ENCODE data around the gene ITM2B. TPM values are rescaled to one million over a fixed set of nuclear protein-coding genes. Genes with fewer than 3 reads are reported as not detected.

ITM2B gene
- total RNA-seq, 1 experiment from 2014 or later: 105 TPM

DNA sequence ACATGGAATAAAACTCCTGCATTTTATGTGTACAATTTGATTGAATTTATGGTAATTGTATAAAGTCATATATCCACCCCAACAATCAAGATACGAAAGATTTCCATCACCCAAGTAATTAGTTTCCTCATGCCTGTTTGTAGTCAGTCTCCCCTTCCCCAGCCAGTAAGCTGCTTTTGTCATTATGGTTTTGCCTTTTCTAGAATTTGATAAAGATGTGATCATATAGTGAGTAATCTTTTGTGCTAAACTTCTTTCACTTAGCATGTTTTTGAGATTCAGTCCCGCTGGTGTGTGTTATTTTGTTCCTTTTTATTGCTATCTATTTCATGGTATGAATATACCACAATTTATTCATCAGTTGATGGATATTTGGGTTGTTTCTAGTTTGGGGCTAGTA is 16.0 kb downstream of the ITM2B start:
- no peak overlapping the region for H3K9ac ChIP-seq (ENCODE audit: low read length)
- POLR2A ChIA-PET (ENCODE audit: unreplicated experiment): no interaction called here
- no peaks in the 10 kb centered on the region for H3K27me3 ChIP-seq (ENCODE audit: low read length)
- CTCF ChIA-PET: no interaction called here
- H3K79me2 ChIP-seq (ENCODE audit: low read length): no peaks in the 10 kb centered on the region
- H3K9me3 ChIP-seq (ENCODE audit: low read length): no peaks in the 10 kb centered on the region
- no peak overlapping the region for H2AFZ ChIP-seq (ENCODE audit: low read length)
- H3K4me3 ChIP-seq (ENCODE audit: low read length): no peak overlapping the region
- intact Hi-C loops (cut with micrococcal nuclease): no loop called here
- no peak for ATAC-seq
- no peaks in the 10 kb centered on the region for H3K9me2 ChIP-seq (replicated peaks; ENCODE audit: low read length)
- H3K27ac ChIP-seq (ENCODE audit: low read length): no peak overlapping the region
- no peak for DNase-seq
- no peaks in the 10 kb centered on the region for H3F3A ChIP-seq (ENCODE audit: low read length, unreplicated experiment)
- peaks cover 2% of the 10 kb centered on the region; the same call in 1 of the 2 replicates for H3K36me3 ChIP-seq (ENCODE audit: low read depth, low read length)
- no TSS peak for BruUV-seq (replicated peaks)
- TF ChIP-seq CTCF (conservative IDR thresholded peaks at IDR 0.05; ENCODE audit: low read depth, low read length): no peak
- no peak for TF ChIP-seq EZH2phosphoT487 (IDR thresholded peaks at IDR 0.05; ENCODE audit: borderline replicate concordance, low read length)
- no peak for TF ChIP-seq EZH2 (IDR thresholded peaks at IDR 0.05; ENCODE audit: low read length, unreplicated experiment)
- no peaks in the 10 kb centered on the region for H3K4me1 ChIP-seq (ENCODE audit: insufficient read depth, low read length)
- H3K4me2 ChIP-seq (ENCODE audit: low read length): no peak overlapping the region
- H4K20me1 ChIP-seq (ENCODE audit: low read length): no peaks in the 10 kb centered on the region

DNA sequence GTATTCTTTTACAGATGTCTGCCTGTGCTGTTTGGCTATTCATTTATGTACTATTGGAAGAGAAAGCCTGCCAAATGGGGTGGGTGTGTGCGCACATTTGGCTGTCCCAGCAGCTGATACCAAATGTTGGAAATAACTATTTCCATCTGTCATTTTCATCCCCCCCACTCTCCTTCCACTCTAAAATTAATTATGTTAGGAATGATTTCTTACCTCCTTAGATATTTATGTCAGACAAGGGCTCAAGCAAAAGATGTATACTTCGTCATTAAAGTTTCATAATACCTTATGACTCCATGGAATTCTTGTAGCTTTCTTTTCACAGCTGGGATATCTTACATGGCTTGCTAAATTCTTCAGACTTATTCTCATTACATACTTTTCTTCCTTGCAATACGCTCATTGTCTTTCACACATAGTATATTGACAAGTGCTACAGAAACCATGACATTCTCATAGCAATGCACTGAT is 18.6 kb downstream of the ITM2B start:
- Histone ChIP-seq H3K4me1 (ENCODE audit: insufficient read depth, low read length) (no peaks in the 10 kb centered on the region), H3F3A (ENCODE audit: low read length, unreplicated experiment) (no peaks in the 10 kb centered on the region), H3K9me2 (replicated peaks; ENCODE audit: low read length) (no peaks in the 10 kb centered on the region), H3K27ac (ENCODE audit: low read length) (no peak overlapping the region), H3K4me2 (ENCODE audit: low read length) (no peak overlapping the region), H3K4me3 (ENCODE audit: low read length) (no peak overlapping the region), H3K9me3 (ENCODE audit: low read length) (no peaks in the 10 kb centered on the region), H3K36me3 (ENCODE audit: low read depth, low read length) (peaks cover 11% of the 10 kb centered on the region), H2AFZ (ENCODE audit: low read length) (no peak overlapping the region), H3K27me3 (ENCODE audit: low read length) (no peaks in the 10 kb centered on the region), H3K79me2 (ENCODE audit: low read length) (no peaks in the 10 kb centered on the region), H3K9ac (ENCODE audit: low read length) (no peak overlapping the region), H4K20me1 (ENCODE audit: low read length) (no peaks in the 10 kb centered on the region)
- ChIA-PET CTCF (no interaction called here), POLR2A (ENCODE audit: unreplicated experiment) (no interaction called here)
- no TSS peak for BruUV-seq (replicated peaks)
- ATAC-seq (no peak), DNase-seq (no peak)
- intact Hi-C loops (cut with micrococcal nuclease): no loop called here
- TF ChIP-seq CTCF (conservative IDR thresholded peaks at IDR 0.05; ENCODE audit: low read depth, low read length) (no peak), EZH2phosphoT487 (IDR thresholded peaks at IDR 0.05; ENCODE audit: borderline replicate concordance, low read length) (no peak), EZH2 (IDR thresholded peaks at IDR 0.05; ENCODE audit: low read length, unreplicated experiment) (no peak)

GRCh38 chr13:48252176-48252575 is 19.2 kb downstream of the ITM2B start:
- H3K9ac ChIP-seq (ENCODE audit: low read length): no peak overlapping the region
- no peak overlapping the region for H3K4me2 ChIP-seq (ENCODE audit: low read length)
- no peak for TF ChIP-seq EZH2 (IDR thresholded peaks at IDR 0.05; ENCODE audit: low read length, unreplicated experiment)
- no peak for TF ChIP-seq CTCF (conservative IDR thresholded peaks at IDR 0.05; ENCODE audit: low read depth, low read length)
- TF ChIP-seq EZH2phosphoT487 (IDR thresholded peaks at IDR 0.05; ENCODE audit: borderline replicate concordance, low read length): no peak
- H3K79me2 ChIP-seq (ENCODE audit: low read length): no peaks in the 10 kb centered on the region
- no peak overlapping the region for H3K27ac ChIP-seq (ENCODE audit: low read length)
- H3K4me3 ChIP-seq (ENCODE audit: low read length): no peak overlapping the region
- no peaks in the 10 kb centered on the region for H4K20me1 ChIP-seq (ENCODE audit: low read length)
- H3K27me3 ChIP-seq (ENCODE audit: low read length): no peaks in the 10 kb centered on the region
- DNase-seq: no peak
- ChIA-PET CTCF (no interaction called here), POLR2A (ENCODE audit: unreplicated experiment) (no interaction called here)
- H3K9me3 ChIP-seq (ENCODE audit: low read length): no peaks in the 10 kb centered on the region
- intact Hi-C loops (cut with micrococcal nuclease): no loop called here
- no peaks in the 10 kb centered on the region for H3K4me1 ChIP-seq (ENCODE audit: insufficient read depth, low read length)
- no peaks in the 10 kb centered on the region for H3F3A ChIP-seq (ENCODE audit: low read length, unreplicated experiment)
- H3K36me3 ChIP-seq (ENCODE audit: low read depth, low read length): peaks cover 11% of the 10 kb centered on the region
- H3K9me2 ChIP-seq (replicated peaks; ENCODE audit: low read length): no peaks in the 10 kb centered on the region
- H2AFZ ChIP-seq (ENCODE audit: low read length): no peak overlapping the region
- ATAC-seq: no peak
- no TSS peak for BruUV-seq (replicated peaks)
